Activated CD8-positive, alpha-beta memory T cell treated with anti-CD3 and anti-CD28 coated beads for 48 hours (primary cell): ENCODE data around the gene CBLN4.

ENCODE experiments used
- DNase-seq, 3 experiments: peaks; one replicate each; pipeline ENCODE4 v3.0.0-alpha.2; 2020; ENCODE audit warnings: low read depth in 2 of 3, low spot score in 2 of 3

CBLN4 gene

DNA sequence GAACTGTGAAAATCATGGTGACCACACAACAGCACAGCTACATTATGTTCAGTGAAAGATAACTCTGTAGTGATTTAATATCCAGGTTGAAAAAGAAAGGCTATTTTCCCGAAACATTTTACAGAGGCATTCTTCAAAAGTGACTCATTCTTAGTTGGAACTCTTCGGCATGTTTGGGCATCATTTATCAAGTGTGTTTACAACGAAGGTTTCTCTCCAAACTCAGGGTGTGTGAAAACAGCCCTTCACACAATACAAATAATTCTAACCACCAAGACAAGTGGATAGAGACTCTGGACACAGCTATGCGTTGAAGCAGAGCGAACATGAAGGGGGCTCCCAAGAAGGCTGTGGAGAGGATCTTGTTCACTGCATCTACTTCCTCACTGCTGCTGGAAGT is 57.6 kb downstream of the CBLN4 start:
- no peak for DNase-seq
